GM12878 (cell line): ENCODE results near the gene SULT1A1.

Experiments used
- CHD4 ChIP-seq: fragments of 200-600 bp; sonication (generic); IDR thresholded peaks from 2 replicates; pipeline ENCODE4 v1.6.1; 2016; ENCODE audit warnings: mild to moderate bottlenecking
- EGR1 ChIP-seq, 2 experiments: IDR thresholded peaks; 1 replicate in 1 of 2; 2 replicates in 1 of 2; pipeline ENCODE4 v1.6.1; 2011 to 2012; ENCODE audit warnings: low read depth in 2 of 2, low read length in 2 of 2, borderline replicate concordance in 1 of 2, mild to moderate bottlenecking in 1 of 2, moderate library complexity in 1 of 2
- HDGF ChIP-seq: fragments of 450-650 bp; IDR thresholded peaks from 2 replicates; pipeline ENCODE4 v1.6.1; 2016; ENCODE audit warnings: antibody characterized with exemption
- NKRF ChIP-seq: fragments of 450-650 bp; conservative IDR thresholded peaks from 2 replicates; pipeline ENCODE4 v1.6.1; 2017; ENCODE audit warnings: mild to moderate bottlenecking, moderate library complexity
- PKNOX1 ChIP-seq: fragments of 450-650 bp; IDR thresholded peaks from 2 replicates; pipeline ENCODE4 v1.6.1; 2016; ENCODE audit warnings: mild to moderate bottlenecking
- POLR2AphosphoS5 ChIP-seq: IDR thresholded peaks from 2 replicates; pipeline ENCODE4 v1.6.1; 2011; ENCODE audit warnings: mild to moderate bottlenecking, low read length, inconsistent platforms
- RFX5 ChIP-seq: IDR thresholded peaks from 2 replicates; pipeline ENCODE4 v1.6.1; 2011; ENCODE audit warnings: low read depth, low read length, improper control_type of control experiment
- SRF ChIP-seq, 2 experiments: IDR thresholded peaks; 2 replicates each; pipeline ENCODE4 v1.6.1; 2011; ENCODE audit warnings: low read depth in 2 of 2, low read length in 2 of 2, mild to moderate bottlenecking in 1 of 2, moderate library complexity in 1 of 2
- ZNF274 ChIP-seq: IDR thresholded peaks from one replicate; pipeline ENCODE4 v1.8.0; 2011; ENCODE audit not compliant: insufficient read length, insufficient read depth
- TF ChIP-seq, protein P1 (sequence below), 3 experiments: IDR thresholded peaks in 2 of 3; conservative IDR thresholded peaks in 1 of 3; 2 replicates each; pipeline ENCODE4 v1.5.1; 2011; ENCODE audit warnings: low read depth in 3 of 3, low read length in 3 of 3, mild to moderate bottlenecking in 3 of 3, control low read depth in 2 of 3, moderate library complexity in 2 of 3, inconsistent platforms in 1 of 3, mixed read lengths in 1 of 3; ENCODE audit not compliant: control insufficient read depth in 2 of 3, insufficient read depth in 1 of 3; ENCODE audit errors: extremely low read depth in 1 of 3
- TF ChIP-seq, protein P2 (sequence below): fragments of 450-650 bp; IDR thresholded peaks from 2 replicates; pipeline ENCODE4 v1.6.1; 2017; ENCODE audit warnings: mild to moderate bottlenecking, moderate library complexity

- TF ChIP-seq HDGF (no peak), RFX5 (no peak), SRF (IDR thresholded peaks at IDR 0.05; ENCODE audit: low read depth in 2 of 2, low read length in 2 of 2) (no peak), NKRF (no peak), CHD4 (no peak), POLR2AphosphoS5 (no peak), PKNOX1 (no peak), EGR1 (IDR thresholded peaks at IDR 0.05; ENCODE audit: borderline replicate concordance in 1 of 2, low read depth in 2 of 2, low read length in 2 of 2) (no peak), ZNF274 (no peak)
- TF ChIP-seq, protein P1, sequence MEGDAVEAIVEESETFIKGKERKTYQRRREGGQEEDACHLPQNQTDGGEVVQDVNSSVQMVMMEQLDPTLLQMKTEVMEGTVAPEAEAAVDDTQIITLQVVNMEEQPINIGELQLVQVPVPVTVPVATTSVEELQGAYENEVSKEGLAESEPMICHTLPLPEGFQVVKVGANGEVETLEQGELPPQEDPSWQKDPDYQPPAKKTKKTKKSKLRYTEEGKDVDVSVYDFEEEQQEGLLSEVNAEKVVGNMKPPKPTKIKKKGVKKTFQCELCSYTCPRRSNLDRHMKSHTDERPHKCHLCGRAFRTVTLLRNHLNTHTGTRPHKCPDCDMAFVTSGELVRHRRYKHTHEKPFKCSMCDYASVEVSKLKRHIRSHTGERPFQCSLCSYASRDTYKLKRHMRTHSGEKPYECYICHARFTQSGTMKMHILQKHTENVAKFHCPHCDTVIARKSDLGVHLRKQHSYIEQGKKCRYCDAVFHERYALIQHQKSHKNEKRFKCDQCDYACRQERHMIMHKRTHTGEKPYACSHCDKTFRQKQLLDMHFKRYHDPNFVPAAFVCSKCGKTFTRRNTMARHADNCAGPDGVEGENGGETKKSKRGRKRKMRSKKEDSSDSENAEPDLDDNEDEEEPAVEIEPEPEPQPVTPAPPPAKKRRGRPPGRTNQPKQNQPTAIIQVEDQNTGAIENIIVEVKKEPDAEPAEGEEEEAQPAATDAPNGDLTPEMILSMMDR (IDR thresholded peaks at IDR 0.05 in 2 of 3, conservative IDR thresholded peaks at IDR 0.05 in 1 of 3; ENCODE audit: control insufficient read depth in 2 of 3, extremely low read depth in 1 of 3, insufficient read depth in 1 of 3, low read depth in 3 of 3, low read length in 3 of 3) = no peak
- TF ChIP-seq, protein P2, sequence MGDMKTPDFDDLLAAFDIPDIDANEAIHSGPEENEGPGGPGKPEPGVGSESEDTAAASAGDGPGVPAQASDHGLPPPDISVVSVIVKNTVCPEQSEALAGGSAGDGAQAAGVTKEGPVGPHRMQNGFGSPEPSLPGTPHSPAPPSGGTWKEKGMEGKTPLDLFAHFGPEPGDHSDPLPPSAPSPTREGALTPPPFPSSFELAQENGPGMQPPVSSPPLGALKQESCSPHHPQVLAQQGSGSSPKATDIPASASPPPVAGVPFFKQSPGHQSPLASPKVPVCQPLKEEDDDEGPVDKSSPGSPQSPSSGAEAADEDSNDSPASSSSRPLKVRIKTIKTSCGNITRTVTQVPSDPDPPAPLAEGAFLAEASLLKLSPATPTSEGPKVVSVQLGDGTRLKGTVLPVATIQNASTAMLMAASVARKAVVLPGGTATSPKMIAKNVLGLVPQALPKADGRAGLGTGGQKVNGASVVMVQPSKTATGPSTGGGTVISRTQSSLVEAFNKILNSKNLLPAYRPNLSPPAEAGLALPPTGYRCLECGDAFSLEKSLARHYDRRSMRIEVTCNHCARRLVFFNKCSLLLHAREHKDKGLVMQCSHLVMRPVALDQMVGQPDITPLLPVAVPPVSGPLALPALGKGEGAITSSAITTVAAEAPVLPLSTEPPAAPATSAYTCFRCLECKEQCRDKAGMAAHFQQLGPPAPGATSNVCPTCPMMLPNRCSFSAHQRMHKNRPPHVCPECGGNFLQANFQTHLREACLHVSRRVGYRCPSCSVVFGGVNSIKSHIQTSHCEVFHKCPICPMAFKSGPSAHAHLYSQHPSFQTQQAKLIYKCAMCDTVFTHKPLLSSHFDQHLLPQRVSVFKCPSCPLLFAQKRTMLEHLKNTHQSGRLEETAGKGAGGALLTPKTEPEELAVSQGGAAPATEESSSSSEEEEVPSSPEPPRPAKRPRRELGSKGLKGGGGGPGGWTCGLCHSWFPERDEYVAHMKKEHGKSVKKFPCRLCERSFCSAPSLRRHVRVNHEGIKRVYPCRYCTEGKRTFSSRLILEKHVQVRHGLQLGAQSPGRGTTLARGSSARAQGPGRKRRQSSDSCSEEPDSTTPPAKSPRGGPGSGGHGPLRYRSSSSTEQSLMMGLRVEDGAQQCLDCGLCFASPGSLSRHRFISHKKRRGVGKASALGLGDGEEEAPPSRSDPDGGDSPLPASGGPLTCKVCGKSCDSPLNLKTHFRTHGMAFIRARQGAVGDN = no peak
These were observed 52.9 kb downstream of the SULT1A1 start for GRCh38 chr16:28556914-28557320.
